NCI-H2107 treated with DMSO at 0.1 percent for 48 hours (cell line): ENCODE data around the gene TP73.
"Not testable (repeated sequence)": the region's sequence is repeated elsewhere in the genome, so short reads cannot be mapped to it uniquely, and the experiment has no call there.

Experiments
- DNase-seq: peaks from one replicate; lab custom pipeline; 2025; ENCODE audit not compliant: unreplicated experiment; lab: John Stamatoyannopoulos, UW

Gene TP73

GRCh38 chr1:3724416-3725030 is 72.2 kb downstream of the TP73 start:
- not testable (repeated sequence) for DNase-seq

DNA sequence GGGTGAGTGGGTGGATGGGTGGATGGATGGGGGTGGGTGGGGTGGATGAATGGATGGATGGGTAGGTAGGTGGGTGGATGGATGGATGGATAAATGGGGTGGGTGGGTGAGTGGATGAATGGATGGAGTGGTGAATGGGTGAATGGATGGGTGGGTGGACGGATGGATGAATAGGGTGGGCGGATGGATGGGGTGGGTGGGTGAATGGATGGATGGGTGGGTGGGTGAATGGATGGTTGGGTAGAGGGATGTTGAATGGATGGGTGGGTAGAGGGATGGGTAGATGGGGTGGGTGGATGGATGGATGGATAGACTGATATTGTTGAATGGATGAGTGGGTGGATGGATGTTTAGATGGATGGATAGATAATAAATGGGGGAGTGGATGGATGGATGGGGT is 73.0 kb downstream of the TP73 start:
- DNase-seq, result no peak

DNA sequence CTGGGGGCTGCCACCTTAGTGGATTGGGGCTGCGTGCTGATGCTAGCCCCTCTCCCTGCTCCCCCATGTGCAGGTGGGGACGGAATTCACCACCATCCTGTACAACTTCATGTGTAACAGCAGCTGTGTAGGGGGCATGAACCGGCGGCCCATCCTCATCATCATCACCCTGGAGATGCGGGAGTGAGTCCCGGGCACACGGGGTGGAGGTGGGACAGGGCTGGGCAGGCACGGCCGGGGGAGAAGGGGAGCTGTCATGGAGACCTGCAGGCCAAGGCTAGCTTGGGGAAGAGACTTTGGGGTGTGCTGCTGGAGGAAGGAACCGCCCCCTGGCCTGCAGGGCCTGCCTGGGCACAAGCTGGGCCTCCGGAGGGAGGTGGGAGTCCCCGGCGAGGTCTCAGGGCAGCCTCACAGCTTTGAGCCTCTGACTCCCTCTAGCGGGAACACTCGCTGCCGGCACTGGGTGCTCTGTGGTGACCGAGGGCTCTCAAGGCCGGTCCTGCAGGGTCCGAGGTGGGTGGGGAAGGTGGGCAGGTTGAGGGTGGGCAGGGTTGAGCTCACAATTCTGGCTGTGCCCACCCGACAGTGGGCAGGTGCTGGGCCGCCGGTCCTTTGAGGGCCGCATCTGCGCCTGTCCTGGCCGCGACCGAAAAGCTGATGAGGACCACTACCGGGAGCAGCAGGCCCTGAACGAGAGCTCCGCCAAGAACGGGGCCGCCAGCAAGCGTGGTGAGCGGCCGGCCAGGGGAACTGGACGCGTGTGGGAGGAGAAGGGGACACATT is 74.9 kb downstream of the TP73 start:
- no peak for DNase-seq

GRCh38 chr1:3727825-3728776 is 75.8 kb downstream of the TP73 start:
- no peak for DNase-seq

GRCh38 chr1:3729594-3730542 is 77.6 kb downstream of the TP73 start:
- no peak for DNase-seq

DNA sequence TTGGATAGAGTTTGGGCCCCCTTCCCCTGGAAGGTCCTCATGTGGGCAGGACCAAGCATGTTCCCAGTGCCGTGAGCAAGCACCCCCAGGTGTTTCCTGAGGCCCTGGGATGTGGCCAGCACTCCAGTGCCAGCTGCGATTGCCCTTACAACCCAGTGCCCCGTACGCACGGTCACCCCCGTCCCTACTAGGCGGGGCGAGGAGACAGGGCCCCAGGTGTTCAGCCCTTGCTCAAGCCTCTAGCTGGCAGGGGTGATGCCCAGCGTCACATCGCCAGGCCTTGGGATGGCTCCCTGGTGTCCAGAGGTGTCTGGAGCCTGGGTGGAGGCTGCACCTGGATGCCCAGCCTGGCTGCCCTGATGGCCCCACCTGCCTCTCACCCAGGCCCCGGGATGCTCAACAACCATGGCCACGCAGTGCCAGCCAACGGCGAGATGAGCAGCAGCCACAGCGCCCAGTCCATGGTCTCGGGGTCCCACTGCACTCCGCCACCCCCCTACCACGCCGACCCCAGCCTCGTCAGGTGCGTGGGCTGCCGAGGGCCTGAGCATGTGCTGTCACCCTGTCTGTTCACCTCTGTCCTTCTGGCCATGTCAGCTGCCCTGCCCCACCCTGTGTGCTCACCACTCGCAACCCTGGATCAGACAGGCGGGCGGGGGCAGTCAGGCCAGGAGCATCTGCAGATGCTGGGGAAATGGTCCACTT is 78.4 kb downstream of the TP73 start:
- DNase-seq, result no peak

GRCh38 chr1:3731583-3732433 is 79.5 kb downstream of the TP73 start:
- DNase-seq, result no peak

- no peak for DNase-seq
Observed at GRCh38 chr1:3732434-3733093, 80.2 kb downstream of the TP73 start.

DNA sequence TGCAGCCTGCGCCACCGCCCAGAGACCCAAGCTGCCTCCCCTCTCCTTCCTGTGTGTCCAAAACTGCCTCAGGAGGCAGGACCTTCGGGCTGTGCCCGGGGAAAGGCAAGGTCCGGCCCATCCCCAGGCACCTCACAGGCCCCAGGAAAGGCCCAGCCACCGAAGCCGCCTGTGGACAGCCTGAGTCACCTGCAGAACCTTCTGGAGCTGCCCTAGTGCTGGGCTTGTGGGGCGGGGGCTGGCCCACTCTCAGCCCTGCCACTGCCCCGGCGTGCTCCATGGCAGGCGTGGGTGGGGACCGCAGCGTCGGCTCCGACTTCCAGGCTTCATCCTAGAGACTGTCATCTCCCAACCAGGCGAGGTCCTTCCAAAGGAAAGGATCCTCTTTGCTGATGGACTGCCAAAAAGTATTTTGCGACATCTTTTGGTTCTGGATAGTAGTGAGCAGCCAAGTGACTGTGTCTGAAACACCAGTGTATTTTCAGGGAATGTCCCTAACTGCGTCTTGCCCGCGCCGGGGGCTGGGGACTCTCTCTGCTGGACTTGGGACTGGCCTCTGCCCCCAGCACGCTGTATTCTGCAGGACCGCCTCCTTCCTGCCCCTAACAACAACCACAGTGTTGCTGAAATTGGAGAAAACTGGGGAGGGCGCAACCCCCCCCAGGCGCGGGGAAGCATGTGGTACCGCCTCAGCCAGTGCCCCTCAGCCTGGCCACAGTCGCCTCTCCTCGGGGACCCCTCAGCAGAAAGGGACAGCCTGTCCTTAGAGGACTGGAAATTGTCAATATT is 81.0 kb downstream of the TP73 start:
- no peak for DNase-seq

DNA sequence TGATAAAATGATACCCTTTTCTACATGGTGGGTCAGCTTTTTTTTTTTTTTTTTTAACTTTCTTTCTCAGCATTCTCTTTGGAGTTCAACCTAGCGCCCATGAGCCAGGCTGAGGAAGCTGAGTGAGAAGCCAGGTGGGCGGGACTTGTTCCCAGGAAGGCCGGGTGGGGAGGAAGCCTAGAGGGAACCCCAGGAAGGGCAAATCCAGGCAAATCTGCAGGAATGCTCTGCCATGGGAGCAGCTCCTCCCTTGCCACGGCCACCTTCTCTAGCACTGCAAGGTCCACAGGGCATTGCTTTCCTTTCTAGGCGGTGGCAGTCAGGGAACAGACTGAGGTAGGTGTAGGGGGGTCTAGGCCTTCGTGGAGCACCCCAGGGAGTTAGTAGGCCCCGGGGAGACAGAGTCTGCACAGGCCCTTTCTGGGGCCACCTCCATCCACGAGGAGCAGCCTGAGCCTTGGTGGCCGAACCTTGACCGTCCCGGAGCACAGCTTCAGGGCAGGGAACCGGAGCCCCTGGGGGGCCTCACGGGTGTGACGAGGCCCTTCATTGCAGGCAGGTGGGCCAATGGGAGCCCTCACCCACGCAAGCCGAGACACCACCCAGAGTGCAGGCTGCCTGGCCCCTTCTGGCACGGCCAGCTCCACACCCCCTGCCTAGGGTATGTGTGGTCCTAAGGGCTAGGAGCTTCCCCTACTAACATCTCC is 81.7 kb downstream of the TP73 start:
- no peak for DNase-seq

- no peak for DNase-seq
Observed at GRCh38 chr1:3734602-3735001, 82.3 kb downstream of the TP73 start.

DNA sequence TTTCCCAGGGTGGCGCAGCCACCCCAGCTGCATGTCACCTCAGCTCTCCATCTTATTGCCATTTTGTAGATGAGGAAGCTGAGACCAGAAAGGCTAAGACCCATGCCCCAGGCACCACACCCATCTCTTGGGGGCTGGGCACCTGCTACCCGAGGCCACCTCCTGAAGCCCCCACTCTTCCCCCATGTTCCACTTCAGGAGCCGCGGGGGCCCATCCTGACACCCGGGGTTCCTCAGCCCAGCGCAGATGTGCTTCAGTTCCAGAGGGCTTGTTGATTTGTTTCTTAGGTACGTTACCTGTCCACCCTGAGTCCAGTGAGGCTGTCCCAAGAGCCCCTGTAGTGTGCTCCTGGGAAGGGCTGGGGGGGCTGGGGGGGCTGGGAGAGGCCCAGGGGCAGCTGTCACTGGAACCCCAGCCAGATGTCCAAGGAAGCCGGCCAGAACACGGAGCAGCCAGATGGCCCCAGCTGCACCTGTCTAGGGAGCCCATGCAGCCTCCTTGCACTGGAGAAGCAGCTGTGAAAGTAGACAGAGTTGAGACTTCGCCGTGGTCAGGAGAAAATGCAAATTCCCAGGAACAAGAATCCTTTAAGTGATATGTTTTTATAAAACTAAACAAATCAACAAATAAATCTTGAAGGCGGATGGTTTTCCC is 82.8 kb downstream of the TP73 start:
- no peak for DNase-seq

DNA sequence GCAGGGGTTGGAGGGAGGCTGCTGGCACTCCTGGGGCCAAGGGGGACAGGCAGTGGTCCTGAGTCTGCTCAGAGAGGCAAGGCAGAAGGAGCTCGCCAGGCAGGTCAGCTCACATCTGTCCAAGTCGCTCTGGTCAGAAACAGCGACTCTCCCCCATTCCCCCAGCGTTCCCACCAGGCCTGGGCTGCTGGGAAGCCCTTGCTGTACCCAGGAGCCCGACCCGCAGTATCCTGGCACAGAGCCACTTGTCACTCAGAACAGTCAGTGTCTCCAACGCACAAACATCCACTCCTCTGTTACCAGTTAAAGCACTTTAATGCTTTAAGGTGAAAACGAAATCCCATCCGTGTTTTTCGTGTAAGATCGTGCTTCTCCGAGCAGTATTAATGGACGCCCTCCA is 83.4 kb downstream of the TP73 start:
- no peak for DNase-seq

GRCh38 chr1:3736131-3736561 is 83.8 kb downstream of the TP73 start:
- DNase-seq, result no peak

- no peak for DNase-seq
Observed at GRCh38 chr1:3736708-3737107, 84.4 kb downstream of the TP73 start.

- no peak for DNase-seq
Observed at GRCh38 chr1:3738943-3739342, 86.6 kb downstream of the TP73 start.

DNA sequence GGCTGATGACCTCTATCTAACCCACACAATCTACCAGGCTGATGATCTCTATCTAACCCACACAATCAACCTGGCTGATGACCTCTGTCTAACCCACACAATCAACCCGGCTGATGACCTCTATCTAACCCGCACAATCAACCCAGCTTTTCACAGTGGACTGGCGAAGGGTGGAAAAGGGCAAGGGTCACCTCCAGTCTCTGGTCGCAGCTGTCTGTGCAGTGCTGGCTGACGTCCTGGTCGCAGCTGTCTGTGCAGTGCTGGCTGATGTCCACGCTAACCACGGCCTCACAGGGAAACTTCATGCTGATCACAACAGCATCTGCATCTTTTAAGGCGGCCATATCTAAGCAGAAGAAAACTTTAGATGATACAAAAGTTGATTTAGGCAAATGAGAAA is 87.7 kb downstream of the TP73 start:
- DNase-seq, result no peak
